Tibial artery (tissue), 4 donors: ENCODE results near the gene KREMEN2.
"Not testable (repeated sequence)": the region's sequence is repeated elsewhere in the genome, so short reads cannot be mapped to it uniquely, and the experiment has no call there.

ENCODE experiments used
- DNase-seq, 2 donors: peaks; one replicate each; pipeline ENCODE4 v3.0.0-alpha.2; 2019
- H3K27ac ChIP-seq, 2 donors: fragments of 200-600 bp; sonication (generic) in 1 of 2; 1 replicate in 1 of 2; 2 replicates in 1 of 2; pipeline ENCODE4 v1.5.1; 2018 to 2019; ENCODE audit warnings: mild to moderate bottlenecking in 1 of 2
- H3K27me3 ChIP-seq, 2 donors: fragments of 200-600 bp; sonication (generic) in 1 of 2; one replicate each; pipeline versions ENCODE4 v1.5.1 to v1.6.0; 2016 to 2019
- H3K36me3 ChIP-seq, 3 donors: fragments of 200-600 bp; sonication (generic) in 2 of 3; one replicate each; pipeline ENCODE4 v1.5.1; 2016 to 2019; ENCODE audit warnings: mild to moderate bottlenecking in 2 of 3
- H3K4me1 ChIP-seq, 4 donors: fragments of 200-600 bp; sonication (generic) in 2 of 4; 1 replicate in 3 of 4; 2 replicates in 1 of 4; pipeline ENCODE4 v1.5.1; 2016 to 2019
- H3K4me3 ChIP-seq, 2 donors: fragments of 200-600 bp; sonication (generic) in 1 of 2; 1 replicate in 1 of 2; 2 replicates in 1 of 2; pipeline ENCODE4 v1.5.1; 2018 to 2019; ENCODE audit warnings: mild to moderate bottlenecking in 2 of 2
- H3K9me3 ChIP-seq, 3 donors: fragments of 200-600 bp; sonication (generic) in 1 of 3; one replicate each; pipeline ENCODE4 v1.5.1; 2016 to 2019
- CTCF ChIP-seq, 2 experiments: fragments of 200-600 bp in 1 of 2; fragments of 450-650 bp in 1 of 2; IDR thresholded peaks; one replicate each; pipeline ENCODE4 v1.5.1; 2017 to 2019; ENCODE audit warnings: antibody characterized with exemption in 2 of 2, mild to moderate bottlenecking in 1 of 2, moderate library complexity in 1 of 2
- intact Hi-C: fragments of 100-400 bp; cut with DNase I; formaldehyde crosslinking; loops from one replicate; pipeline ENCODE4 v1.15.0; 2023; ENCODE audit warnings: low total_unique reads

Gene KREMEN2

DNA sequence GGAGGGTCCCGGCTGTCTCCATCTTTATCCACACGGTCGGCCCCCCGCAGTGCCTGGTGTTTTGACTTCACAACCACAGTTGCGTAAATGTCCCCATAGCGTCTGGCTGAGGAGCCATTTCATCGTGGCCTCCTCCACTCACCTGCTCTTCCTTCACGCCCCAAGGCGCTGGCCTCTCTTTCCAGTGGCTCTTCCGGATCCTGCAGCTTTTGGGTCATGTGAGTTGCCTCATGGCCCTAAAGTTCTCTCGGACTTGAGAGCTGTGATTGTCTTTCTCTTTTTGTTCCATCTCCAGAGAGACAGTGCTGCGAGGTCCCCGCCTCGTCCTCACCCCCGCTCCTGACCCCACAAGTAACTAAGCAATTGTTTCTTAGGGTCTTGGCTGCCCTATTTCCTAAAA lies 29.6 kb upstream of the KREMEN2 start:
- no peak overlapping the region for H3K27ac ChIP-seq
- no peak overlapping the region for H3K4me3 ChIP-seq
- intact Hi-C loops = no loop called here
- H3K9me3 ChIP-seq = no peaks in the 10 kb centered on the region
- H3K27me3 ChIP-seq = no peaks in the 10 kb centered on the region
- no peak for TF ChIP-seq CTCF (IDR thresholded peaks at IDR 0.05)
- DNase-seq = no peak
- H3K4me1 ChIP-seq = no peaks in the 10 kb centered on the region
- peaks cover 67 to 94% (median 82%) of the 10 kb centered on the region in 3 donors for H3K36me3 ChIP-seq

- no peak for DNase-seq
- intact Hi-C loops = no loop called here
Observed at GRCh38 chr16:2936436-2937011, 27.6 kb upstream of the KREMEN2 start.

DNA sequence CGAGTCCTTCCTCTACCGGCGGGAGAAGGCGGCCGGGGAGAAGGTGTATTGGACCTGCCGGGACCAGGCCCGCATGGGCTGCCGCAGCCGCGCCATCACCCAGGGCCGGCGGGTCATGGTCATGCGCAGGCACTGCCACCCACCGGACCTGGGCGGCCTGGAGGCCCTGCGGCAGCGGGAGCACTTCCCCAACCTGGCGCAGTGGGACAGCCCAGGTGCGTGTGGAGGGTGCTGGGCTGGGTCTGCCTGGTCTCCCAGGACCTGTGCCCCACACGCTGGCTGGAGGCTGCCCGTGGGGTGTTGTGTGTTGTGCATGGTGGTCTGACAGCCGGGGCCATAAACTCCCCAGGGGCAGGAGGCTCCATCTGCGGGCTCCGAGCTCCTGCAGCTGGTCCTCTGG lies 26.9 kb upstream of the KREMEN2 start:
- H3K4me1 ChIP-seq = no peaks in the 10 kb centered on the region
- no peak overlapping the region for H3K4me3 ChIP-seq
- TF ChIP-seq CTCF (IDR thresholded peaks at IDR 0.05) = no peak
- H3K36me3 ChIP-seq = peaks cover 82 to 97% (median 85%) of the 10 kb centered on the region in 3 donors
- intact Hi-C loops = no loop called here
- no peak for DNase-seq
- no peaks in the 10 kb centered on the region for H3K27me3 ChIP-seq
- no peak overlapping the region for H3K27ac ChIP-seq
- H3K9me3 ChIP-seq = no peaks in the 10 kb centered on the region

More at GRCh38 chr16:2936436-2937011, 27.6 kb upstream of the KREMEN2 start:
- Histone ChIP-seq H3K4me3 (no peak overlapping the region), H3K27me3 (no peaks in the 10 kb centered on the region), H3K36me3 (peaks cover 82 to 94% (median 83%) of the 10 kb centered on the region in 3 donors), H3K27ac (no peak overlapping the region), H3K9me3 (no peaks in the 10 kb centered on the region), H3K4me1 (no peaks in the 10 kb centered on the region)
- TF ChIP-seq CTCF (IDR thresholded peaks at IDR 0.05) = no peak

DNA sequence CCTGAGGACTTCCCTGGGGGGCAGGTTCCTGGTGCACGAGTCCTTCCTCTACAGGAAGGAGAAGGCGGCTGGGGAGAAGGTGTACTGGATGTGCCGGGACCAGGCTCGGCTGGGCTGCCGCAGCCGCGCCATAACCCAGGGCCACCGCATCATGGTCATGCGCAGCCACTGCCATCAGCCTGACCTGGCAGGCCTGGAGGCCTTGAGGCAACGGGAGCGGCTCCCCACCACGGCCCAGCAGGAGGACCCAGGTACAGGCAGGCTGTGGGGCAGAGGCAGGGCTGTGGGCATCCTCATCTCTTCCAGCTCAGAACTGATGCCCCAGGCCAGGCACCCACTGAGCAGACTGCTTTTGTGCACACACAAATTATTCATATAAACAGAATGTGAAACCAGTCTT lies 25.9 kb upstream of the KREMEN2 start:
- Histone ChIP-seq H3K27me3 (no peaks in the 10 kb centered on the region), H3K36me3 (peaks cover 83 to 97% (median 89%) of the 10 kb centered on the region in 3 donors), H3K27ac (no peak overlapping the region), H3K9me3 (no peaks in the 10 kb centered on the region), H3K4me1 (no peaks in the 10 kb centered on the region), H3K4me3 (no peak overlapping the region)
- TF ChIP-seq CTCF (IDR thresholded peaks at IDR 0.05) = no peak
- DNase-seq = no peak
- intact Hi-C loops = no loop called here

GRCh38 chr16:2939968-2940367 lies 24.1 kb upstream of the KREMEN2 start:
- H3K27me3 ChIP-seq = no peaks in the 10 kb centered on the region
- no peaks in the 10 kb centered on the region for H3K4me1 ChIP-seq
- H3K4me3 ChIP-seq = no peak overlapping the region
- no peak overlapping the region for H3K27ac ChIP-seq
- H3K36me3 ChIP-seq = peaks cover 65 to 95% (median 87%) of the 10 kb centered on the region in 3 donors
- no peaks in the 10 kb centered on the region for H3K9me3 ChIP-seq
- no peak for TF ChIP-seq CTCF (IDR thresholded peaks at IDR 0.05)
- DNase-seq = no peak
- intact Hi-C loops = no loop called here

GRCh38 chr16:2942045-2942444 lies 22.0 kb upstream of the KREMEN2 start:
- Histone ChIP-seq H3K4me3 (no peak overlapping the region), H3K27ac (no peak overlapping the region), H3K4me1 (no peaks in the 10 kb centered on the region), H3K36me3 (peaks cover 48 to 81% (median 71%) of the 10 kb centered on the region in 3 donors), H3K27me3 (no peaks in the 10 kb centered on the region), H3K9me3 (no peaks in the 10 kb centered on the region)
- no peak for DNase-seq
- intact Hi-C loops = no loop called here
- no peak for TF ChIP-seq CTCF (IDR thresholded peaks at IDR 0.05)

DNA sequence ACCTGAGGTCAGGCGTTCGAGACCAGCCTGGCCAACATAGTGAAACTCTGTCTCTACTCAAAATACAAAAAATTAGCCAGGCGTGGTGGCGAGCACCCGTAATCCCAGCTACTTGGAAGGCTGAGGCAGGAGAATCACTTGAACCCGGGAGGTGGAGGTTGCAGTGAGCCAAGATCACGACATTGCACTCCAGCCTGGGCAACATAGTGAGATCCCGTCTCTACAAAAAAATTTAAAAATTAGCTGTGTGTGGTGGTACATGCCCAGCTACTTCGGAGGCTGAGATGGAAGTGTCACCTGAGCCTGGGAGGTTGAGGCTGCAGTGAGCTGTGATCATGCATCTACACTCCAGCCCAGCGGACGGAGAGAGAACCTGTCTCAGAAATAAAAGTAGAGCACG lies 20.4 kb upstream of the KREMEN2 start:
- H3K9me3 ChIP-seq, H3K27ac ChIP-seq, H3K27me3 ChIP-seq, H3K4me3 ChIP-seq, intact Hi-C loops, DNase-seq, H3K4me1 ChIP-seq: not testable (repeated sequence)
- H3K36me3 ChIP-seq = peaks cover 33 to 72% (median 57%) of the 10 kb centered on the region in 3 donors
